Lower leg skin (tissue), 3 donors: ENCODE results near the gene MRPL54.

Source experiments
- POLR2A ChIP-seq, 2 donors: fragments of 450-650 bp; IDR thresholded peaks; one replicate each; pipeline ENCODE4 v1.6.1; 2016 to 2017; ENCODE audit warnings: antibody characterized with exemption in 2 of 2, mild to moderate bottlenecking in 1 of 2, moderate library complexity in 1 of 2
- TF ChIP-seq, protein P1 (sequence below), 3 donors: fragments of 450-650 bp; IDR thresholded peaks; one replicate each; pipeline ENCODE4 v1.5.1; 2016; ENCODE audit warnings: antibody characterized with exemption in 3 of 3, mild to moderate bottlenecking in 3 of 3, moderate library complexity in 2 of 3

DNA sequence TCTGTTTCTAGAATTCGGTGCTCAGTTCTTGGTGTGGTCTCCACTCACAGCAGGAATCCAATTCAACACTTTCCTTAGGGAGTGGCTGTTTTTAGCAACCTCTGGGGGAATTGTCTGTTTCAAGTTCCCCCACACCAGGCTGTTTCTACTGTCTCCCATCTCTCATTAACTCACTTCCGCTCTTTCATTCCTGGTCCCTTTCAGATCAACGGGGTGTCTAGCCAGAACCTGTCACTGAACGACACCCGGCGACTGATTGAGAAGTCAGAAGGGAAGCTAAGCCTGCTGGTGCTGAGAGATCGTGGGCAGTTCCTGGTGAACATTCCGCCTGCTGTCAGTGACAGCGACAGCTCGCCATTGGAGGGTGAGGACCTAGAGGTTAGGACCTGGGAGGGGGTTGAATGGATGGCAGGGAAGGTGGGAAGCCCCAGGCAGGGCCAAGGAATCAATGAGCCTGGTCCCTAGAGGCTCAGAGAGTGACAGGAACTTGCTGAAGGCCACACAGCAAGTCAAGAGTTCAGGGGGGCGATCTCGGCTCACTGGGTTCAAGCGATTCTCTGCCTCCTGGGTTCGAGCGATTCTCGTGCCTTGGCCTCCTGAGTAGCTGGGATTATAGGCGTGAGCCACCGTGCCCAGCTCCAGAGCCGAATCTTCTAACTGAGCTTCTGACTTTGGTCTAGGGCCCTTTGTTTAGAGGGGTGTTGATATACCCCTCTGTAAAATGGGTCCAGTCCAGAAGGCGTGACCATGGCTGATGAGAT is 28.8 kb upstream of the MRPL54 start:
- TF ChIP-seq, protein P1, sequence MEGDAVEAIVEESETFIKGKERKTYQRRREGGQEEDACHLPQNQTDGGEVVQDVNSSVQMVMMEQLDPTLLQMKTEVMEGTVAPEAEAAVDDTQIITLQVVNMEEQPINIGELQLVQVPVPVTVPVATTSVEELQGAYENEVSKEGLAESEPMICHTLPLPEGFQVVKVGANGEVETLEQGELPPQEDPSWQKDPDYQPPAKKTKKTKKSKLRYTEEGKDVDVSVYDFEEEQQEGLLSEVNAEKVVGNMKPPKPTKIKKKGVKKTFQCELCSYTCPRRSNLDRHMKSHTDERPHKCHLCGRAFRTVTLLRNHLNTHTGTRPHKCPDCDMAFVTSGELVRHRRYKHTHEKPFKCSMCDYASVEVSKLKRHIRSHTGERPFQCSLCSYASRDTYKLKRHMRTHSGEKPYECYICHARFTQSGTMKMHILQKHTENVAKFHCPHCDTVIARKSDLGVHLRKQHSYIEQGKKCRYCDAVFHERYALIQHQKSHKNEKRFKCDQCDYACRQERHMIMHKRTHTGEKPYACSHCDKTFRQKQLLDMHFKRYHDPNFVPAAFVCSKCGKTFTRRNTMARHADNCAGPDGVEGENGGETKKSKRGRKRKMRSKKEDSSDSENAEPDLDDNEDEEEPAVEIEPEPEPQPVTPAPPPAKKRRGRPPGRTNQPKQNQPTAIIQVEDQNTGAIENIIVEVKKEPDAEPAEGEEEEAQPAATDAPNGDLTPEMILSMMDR (IDR thresholded peaks at IDR 0.05): no peak
- TF ChIP-seq POLR2A (IDR thresholded peaks at IDR 0.05): no peak
